GM12892 (cell line): ENCODE data around the gene MYADM.
"Not testable (repeated sequence)": the region's sequence is repeated elsewhere in the genome, so short reads cannot be mapped to it uniquely, and the experiment has no call there.

Experiments
- POLR2A ChIP-seq: IDR thresholded peaks from 2 replicates; pipeline ENCODE4 v1.6.1; 2011; ENCODE audit warnings: low read depth, low read length, control low read depth
- POLR2AphosphoS5 ChIP-seq: IDR thresholded peaks from 2 replicates; pipeline ENCODE4 v1.6.1; 2011; ENCODE audit warnings: low read depth, low read length, control low read depth

DNA sequence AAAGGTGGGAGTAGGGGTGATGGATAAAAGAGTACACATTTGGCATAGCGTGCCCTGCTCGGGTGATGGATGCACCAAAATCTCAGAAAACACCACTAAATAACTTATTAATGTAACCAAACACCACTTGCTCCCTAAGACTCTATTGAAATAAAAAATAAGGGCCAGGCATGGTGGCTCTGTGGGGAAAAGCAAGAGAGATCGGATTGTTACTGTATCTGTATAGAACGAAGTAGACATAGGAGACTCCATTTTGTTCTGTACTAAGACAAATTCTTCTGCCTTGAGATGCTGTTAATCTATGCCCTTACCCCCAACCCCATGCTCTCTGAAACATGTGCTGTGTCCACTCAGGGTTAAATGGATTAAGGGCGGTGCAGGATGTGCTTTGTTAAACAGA, 29.2 kb upstream of the MYADM start:
- TF ChIP-seq POLR2AphosphoS5, POLR2A: not testable (repeated sequence)
